Subcutaneous abdominal adipose tissue (tissue), 5 donors: ENCODE data around the gene IFRD1.
A peak's percentile ranks its signal among the peaks of the same experiment; 100 is the strongest.
"Not testable (repeated sequence)": the region's sequence is repeated elsewhere in the genome, so short reads cannot be mapped to it uniquely, and the experiment has no call there.

Experiments used
- H3K27ac ChIP-seq: one replicate; pipeline ENCODE4 v1.7.0; 2013; ENCODE audit warnings: low read depth, mild to moderate bottlenecking, inconsistent platforms, low read length, moderate library complexity
- H3K27me3 ChIP-seq, 5 donors: one replicate each; pipeline ENCODE4 v1.7.0; 2013; ENCODE audit warnings: low read length in 5 of 5, inconsistent platforms in 1 of 5; ENCODE audit not compliant: control insufficient read depth in 5 of 5, insufficient read depth in 4 of 5
- H3K36me3 ChIP-seq, 5 donors: one replicate each; pipeline ENCODE4 v1.7.0; 2013; ENCODE audit warnings: low read length in 5 of 5; ENCODE audit not compliant: control insufficient read depth in 5 of 5, insufficient read depth in 5 of 5
- H3K4me1 ChIP-seq, 5 donors: one replicate each; pipeline ENCODE4 v1.7.0; 2013; ENCODE audit warnings: low read length in 5 of 5, mild to moderate bottlenecking in 3 of 5, moderate library complexity in 1 of 5; ENCODE audit not compliant: control insufficient read depth in 5 of 5, insufficient read depth in 5 of 5
- H3K4me3 ChIP-seq, 5 donors: one replicate each; pipeline ENCODE4 v1.7.0; 2013; ENCODE audit warnings: low read length in 5 of 5, low read depth in 1 of 5
- H3K9ac ChIP-seq, 5 donors: one replicate each; pipeline ENCODE4 v1.7.0; 2013; ENCODE audit warnings: low read length in 5 of 5, mild to moderate bottlenecking in 4 of 5, moderate library complexity in 3 of 5
- H3K9me3 ChIP-seq, 5 donors: one replicate each; pipeline ENCODE4 v1.7.0; 2013; ENCODE audit warnings: low read length in 5 of 5; ENCODE audit not compliant: control insufficient read depth in 5 of 5
- donor health status: healthy.
- donor health status: healthy.
- donor health status: healthy.
- donor health status: healthy.
- donor health status: healthy.

Gene IFRD1

DNA sequence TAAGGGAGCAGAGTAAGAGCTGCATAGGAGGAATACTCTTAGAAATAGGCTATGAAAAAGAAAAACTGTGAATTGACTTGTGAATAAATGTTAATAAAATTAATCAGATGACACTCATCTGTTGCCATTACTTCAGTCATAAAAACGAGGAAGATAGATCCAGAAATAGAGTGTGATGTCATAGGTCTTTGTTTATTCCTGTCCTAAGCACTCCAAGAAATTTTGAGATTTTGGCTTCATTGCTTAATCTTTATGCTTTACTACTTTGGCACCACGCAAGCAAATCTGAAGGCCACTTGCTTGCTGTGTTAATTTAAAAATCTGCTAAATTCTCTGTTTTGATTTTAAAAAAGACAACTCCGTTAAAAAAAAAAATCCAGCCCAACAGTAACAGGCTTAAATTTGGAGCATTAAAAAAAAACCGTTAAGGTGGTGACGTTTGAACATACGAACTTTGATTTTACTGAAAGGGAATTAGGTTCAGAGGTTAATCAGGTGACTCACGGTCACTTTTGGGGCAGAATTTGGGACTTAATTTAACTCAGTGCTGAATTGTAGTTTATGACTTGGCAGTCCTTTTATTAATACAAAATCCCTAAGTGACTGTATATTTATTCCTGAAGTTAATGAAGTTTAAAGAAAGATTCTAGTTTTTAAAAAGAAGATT lies 3.4 kb downstream of the IFRD1 start:
- H3K27ac ChIP-seq, result peak overlapping the region; percentile 96
- H3K9ac ChIP-seq, result peak overlapping the region; percentile 16 to 100 (median 64)
- H3K36me3 ChIP-seq, result peaks cover 22 to 30% (median 26%) of the 10 kb centered on the region in 5 donors

GRCh38 chr7:112454191-112454590 lies 3.9 kb downstream of the IFRD1 start:
- peak overlapping the region; percentile 96 for H3K27ac ChIP-seq
- peak overlapping the region in 3 of 5 donors; percentile 22 to 99 (median 94) for H3K4me3 ChIP-seq
- H3K4me1 ChIP-seq, result peaks cover 9 to 42% (median 37%) of the 10 kb centered on the region in 5 donors
- H3K36me3 ChIP-seq, result peaks cover 27 to 35% (median 32%) of the 10 kb centered on the region in 5 donors
- peak overlapping the region in 3 of 5 donors; percentile 11 to 100 (median 98) for H3K9ac ChIP-seq
- H3K27me3 ChIP-seq, H3K9me3 ChIP-seq: not testable (repeated sequence)

More for the DNA sequence above, 3.4 kb downstream of the IFRD1 start:
- Histone ChIP-seq H3K27me3 (no peaks in the 10 kb centered on the region), H3K4me3 (peak overlapping the region; percentile 22 to 99 (median 94)), H3K9me3 (no peaks in the 10 kb centered on the region), H3K4me1 (peaks cover 9 to 42% (median 38%) of the 10 kb centered on the region in 5 donors)

- no peaks in the 10 kb centered on the region for H3K27me3 ChIP-seq
- no peak overlapping the region for H3K9ac ChIP-seq
- no peaks in the 10 kb centered on the region for H3K9me3 ChIP-seq
- peaks cover 2 to 10% (median 5%) of the 10 kb centered on the region in 5 donors for H3K4me1 ChIP-seq
- H3K27ac ChIP-seq, result no peak overlapping the region
- H3K4me3 ChIP-seq, result no peak overlapping the region
- H3K36me3 ChIP-seq, result peaks cover 59 to 83% (median 73%) of the 10 kb centered on the region in 5 donors
These were observed 9.4 kb downstream of the IFRD1 start for GRCh38 chr7:112459645-112460044.

GRCh38 chr7:112462236-112462635 lies 12.0 kb downstream of the IFRD1 start:
- Histone ChIP-seq H3K9me3 (no peaks in the 10 kb centered on the region), H3K9ac (no peak overlapping the region), H3K4me3 (no peak overlapping the region), H3K36me3 (peaks cover 49 to 83% (median 69%) of the 10 kb centered on the region in 5 donors), H3K27ac (peak overlapping the region; percentile 52), H3K27me3 (no peaks in the 10 kb centered on the region), H3K4me1 (peaks cover 2 to 8% (median 5%) of the 10 kb centered on the region in 5 donors)

- Histone ChIP-seq H3K27me3 (no peaks in the 10 kb centered on the region), H3K36me3 (peaks cover 49 to 85% (median 75%) of the 10 kb centered on the region in 5 donors), H3K9me3 (no peaks in the 10 kb centered on the region), H3K27ac (no peak overlapping the region), H3K9ac (no peak overlapping the region), H3K4me3 (no peak overlapping the region), H3K4me1 (no peaks in the 10 kb centered on the region)
These were observed 17.6 kb downstream of the IFRD1 start for GRCh38 chr7:112467867-112468266.

DNA sequence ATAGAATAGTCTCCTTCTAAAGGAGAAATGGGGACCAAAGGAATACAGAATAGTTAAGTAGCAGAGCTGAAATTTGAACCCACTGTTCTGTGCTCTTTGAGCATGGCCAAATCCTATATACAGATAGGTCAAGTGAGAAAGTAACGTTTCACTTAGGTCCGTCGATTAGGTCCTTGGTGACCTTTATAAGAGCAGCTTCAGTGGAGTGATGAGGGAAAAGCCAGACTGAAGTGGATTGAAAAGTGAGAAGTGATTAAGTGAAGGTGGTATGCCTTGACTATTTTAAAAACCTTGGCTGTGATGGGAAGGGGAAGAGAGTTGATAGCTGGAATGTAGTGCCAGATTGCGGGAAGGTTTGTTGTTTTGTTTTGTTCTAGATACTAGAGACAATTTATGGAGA lies 19.9 kb downstream of the IFRD1 start:
- Histone ChIP-seq H3K27ac (no peak overlapping the region), H3K9ac (no peak overlapping the region), H3K4me1 (peaks cover 0 to 4% (median 0%) of the 10 kb centered on the region in 5 donors), H3K36me3 (peaks cover 49 to 77% (median 69%) of the 10 kb centered on the region in 5 donors), H3K9me3 (no peaks in the 10 kb centered on the region), H3K27me3 (no peaks in the 10 kb centered on the region), H3K4me3 (no peak overlapping the region)

GRCh38 chr7:112476390-112477052 lies 26.3 kb downstream of the IFRD1 start:
- H3K27me3 ChIP-seq, result no peaks in the 10 kb centered on the region
- no peaks in the 10 kb centered on the region for H3K9me3 ChIP-seq
- H3K36me3 ChIP-seq, result peaks cover 32 to 48% (median 39%) of the 10 kb centered on the region in 5 donors
- no peak overlapping the region for H3K27ac ChIP-seq
- peaks cover 0 to 7% (median 2%) of the 10 kb centered on the region in 5 donors for H3K4me1 ChIP-seq
- no peak overlapping the region for H3K9ac ChIP-seq
- H3K4me3 ChIP-seq, result no peak overlapping the region

GRCh38 chr7:112481121-112481736 lies 31.0 kb downstream of the IFRD1 start:
- Histone ChIP-seq H3K36me3 (peaks cover 1 to 15% (median 7%) of the 10 kb centered on the region in 5 donors), H3K4me3 (no peak overlapping the region), H3K27ac (peak overlapping the region; percentile 7), H3K9ac (no peak overlapping the region), H3K27me3 (no peaks in the 10 kb centered on the region), H3K9me3 (no peaks in the 10 kb centered on the region), H3K4me1 (peaks cover 0 to 9% (median 8%) of the 10 kb centered on the region in 5 donors)

DNA sequence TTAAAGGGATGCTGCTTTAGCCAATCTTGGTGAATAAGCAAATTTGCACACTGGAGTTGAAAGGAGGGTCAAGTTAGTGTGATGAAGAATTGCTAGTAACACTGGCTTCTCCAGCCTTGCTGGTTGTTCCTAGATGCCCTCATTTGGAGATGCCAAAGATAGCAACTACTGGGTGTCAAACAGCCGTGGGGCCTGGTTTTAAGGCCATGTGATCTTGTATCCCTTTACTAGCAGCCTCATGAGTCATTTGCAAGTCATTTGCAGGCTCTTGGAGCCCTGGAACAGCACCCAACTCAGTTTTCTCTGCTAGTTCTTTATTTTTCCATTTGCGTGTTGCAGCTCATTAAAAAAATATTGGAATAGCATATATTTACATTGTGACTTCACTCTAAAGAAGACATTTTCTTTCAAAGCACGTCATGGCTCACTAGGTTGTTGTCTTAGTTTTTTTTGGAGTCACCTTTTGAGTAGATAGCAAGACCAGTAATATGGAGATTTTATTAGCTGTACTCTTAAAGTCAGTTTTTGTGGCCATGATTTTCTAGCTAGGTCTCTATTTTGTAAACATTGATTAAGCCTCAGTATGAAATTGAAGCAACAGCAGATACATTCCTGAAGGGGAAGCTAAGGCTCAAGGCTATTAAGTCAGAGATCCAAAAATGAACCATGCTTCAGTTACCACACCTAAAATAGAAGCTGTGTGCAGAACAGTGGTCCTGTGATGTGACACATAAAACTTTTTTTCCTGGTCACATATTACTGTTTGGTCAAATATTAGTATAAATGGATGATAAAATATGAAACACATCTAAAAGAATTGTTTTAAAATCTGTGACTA lies 31.8 kb downstream of the IFRD1 start:
- H3K4me1 ChIP-seq, result peaks cover 0 to 8% (median 7%) of the 10 kb centered on the region in 5 donors
- no peak overlapping the region for H3K4me3 ChIP-seq
- no peaks in the 10 kb centered on the region for H3K9me3 ChIP-seq
- no peaks in the 10 kb centered on the region for H3K27me3 ChIP-seq
- H3K36me3 ChIP-seq, result peaks cover 0 to 9% (median 1%) of the 10 kb centered on the region in 5 donors
- H3K9ac ChIP-seq, result no peak overlapping the region
- H3K27ac ChIP-seq, result peak overlapping the region; percentile 7
